A172 (cell line): ENCODE measurements around the gene SERBP1. TPM values are rescaled to one million over a fixed set of nuclear protein-coding genes. Genes with fewer than 3 reads are reported as not detected.
"Not testable (repeated sequence)": the region's sequence is repeated elsewhere in the genome, so short reads cannot be mapped to it uniquely, and the experiment has no call there.

Source experiments
- DNase-seq: peaks from one replicate; pipeline ENCODE4 v3.0.0-alpha.2; 2015; ENCODE audit warnings: low spot score
- total RNA-seq: library from RNA; depleted of rRNA; stranded (reverse); fragments of >200 nt; shearing (Covaris generic); gene quantifications from 2 replicates; pipeline ENCODE4 v1.2.3, GENCODE V29; 2014

SERBP1 gene
- total RNA-seq, 1 experiment from 2014 or later, result 369 TPM

DNA sequence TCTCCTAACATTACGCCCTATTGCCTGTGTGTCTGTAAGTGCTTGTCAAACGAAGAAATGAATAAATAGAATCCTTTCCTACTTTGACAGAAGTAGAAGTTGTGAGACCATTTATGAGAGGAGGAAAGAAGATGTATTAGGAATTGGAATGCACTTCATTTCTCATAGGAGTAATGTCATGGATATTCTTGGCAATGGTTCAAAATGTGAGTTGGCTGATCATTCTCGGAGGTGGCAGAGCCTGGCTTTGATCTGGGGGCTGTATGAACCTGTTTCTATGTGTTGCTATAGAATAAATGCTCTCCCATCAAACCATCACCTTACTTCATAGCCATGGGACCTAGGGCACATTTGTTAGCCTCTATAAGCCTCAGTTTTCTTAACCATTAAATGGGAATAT lies 10.1 kb upstream of the SERBP1 start:
- DNase-seq, result no peak

DNA sequence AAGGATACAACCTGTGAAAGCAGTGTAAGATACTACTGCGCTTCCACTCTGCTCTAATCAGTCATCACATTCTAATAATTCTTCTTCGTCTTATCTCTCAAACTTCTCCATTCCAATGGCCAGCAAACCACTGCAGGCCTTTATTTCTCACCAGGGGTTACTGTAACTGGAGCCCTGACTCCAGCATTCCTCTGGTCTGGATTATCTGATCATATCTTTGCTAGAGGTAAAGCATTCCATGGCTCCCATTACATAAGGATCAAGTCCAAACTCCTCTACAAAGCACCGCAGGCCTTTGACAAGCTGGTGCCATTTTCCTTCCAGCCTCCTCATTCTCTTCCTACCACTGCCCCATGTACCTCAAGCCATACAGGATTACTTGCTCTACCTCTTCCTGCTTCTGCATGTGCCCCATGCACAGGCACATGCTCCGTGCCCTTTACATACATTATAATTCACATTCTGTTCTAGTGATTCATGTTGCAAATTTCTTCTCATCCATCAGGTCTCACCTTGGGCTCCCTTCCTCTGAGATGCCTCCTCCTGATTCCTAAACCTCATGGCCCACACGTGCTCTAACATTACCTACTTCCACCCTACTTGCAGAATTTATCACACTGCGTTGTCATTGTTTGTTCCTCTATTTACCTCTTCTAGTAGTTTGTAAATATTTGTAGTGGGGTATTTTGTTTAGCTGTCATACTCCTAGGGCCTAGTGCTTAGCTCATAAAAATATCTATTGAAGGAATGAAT lies 9.3 kb upstream of the SERBP1 start:
- DNase-seq, result no peak

DNA sequence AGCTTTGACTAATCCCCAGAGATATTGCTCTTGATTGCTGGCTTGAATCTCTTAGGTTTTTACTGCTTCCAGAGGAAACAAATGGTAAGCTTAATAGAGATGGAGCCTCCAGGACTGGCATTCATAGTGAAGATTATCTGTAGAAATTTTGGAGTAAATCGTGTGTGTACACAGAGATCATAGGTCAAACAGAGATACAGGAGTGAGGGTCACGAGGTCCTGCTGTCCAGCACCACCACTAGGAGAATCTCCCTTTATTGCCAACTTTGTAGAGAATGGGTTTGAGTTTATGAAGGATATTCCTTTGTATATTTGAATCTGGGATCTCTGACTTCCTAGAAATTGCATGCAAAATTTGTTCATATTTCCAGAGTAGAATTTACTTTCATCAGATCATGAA lies 7.8 kb upstream of the SERBP1 start:
- DNase-seq, result no peak

DNA sequence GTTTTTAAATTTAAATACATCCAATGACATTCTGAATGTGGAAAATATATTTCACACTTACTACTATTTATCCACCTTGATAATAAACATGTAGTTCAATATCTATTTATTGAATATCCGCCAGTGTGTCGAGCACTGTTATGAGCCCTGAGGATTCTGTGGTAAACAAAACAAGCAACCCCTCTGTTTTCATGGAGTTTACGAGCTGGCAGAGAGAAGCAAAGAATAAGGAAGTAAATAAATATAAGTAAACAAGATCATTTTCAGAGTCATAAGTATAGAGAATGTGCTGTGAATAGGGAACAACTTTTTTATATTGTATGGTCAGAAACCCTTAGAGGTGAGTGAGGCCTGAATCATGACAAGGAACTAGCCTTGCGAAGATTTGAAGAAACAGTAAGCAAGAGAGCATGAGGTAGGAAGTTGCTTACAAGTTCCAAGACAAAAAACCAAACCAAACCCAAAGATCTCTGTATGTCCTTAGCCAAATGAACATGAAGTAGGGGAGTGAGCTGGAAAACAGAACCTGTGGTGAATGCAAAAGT lies 6.4 kb upstream of the SERBP1 start:
- DNase-seq, result no peak

GRCh38 chr1:67434491-67434890 lies 4.3 kb upstream of the SERBP1 start:
- DNase-seq, result no peak

DNA sequence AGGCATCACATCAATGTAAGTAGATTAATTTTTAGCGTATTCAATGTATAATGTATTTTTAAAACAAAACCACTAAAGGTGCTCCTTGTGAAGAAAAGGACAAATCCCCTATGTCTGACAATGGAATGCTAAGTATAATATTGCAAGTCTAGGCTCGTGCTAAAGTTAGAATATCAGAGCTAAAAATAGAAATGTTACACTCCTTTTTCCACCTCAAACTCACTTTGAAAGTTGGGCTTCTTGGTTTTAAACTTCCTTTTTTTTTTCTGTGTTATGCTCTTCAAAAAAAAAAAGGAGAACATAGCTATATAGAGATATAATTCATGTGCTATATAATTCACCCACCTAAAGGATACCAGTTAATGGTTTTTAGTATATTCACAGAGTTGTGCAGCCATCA lies 3.6 kb upstream of the SERBP1 start:
- DNase-seq, result no peak

DNA sequence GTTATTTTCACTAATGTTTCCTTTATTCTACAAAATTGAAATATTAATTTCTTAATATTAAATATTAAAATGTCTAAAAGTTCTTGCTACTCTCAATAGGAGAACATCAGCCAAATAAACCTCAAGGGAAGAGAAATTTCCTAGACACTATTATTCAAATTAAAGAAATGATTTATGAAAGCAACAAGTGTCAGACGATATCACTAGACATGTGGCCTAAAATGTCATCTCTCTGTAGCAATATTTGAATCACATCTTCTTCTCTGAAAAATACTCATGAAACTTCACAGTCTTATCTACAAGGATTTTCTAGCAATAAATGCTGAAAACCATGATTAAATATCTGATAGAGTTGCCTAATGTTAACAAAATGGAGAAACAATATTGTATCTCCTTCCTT lies 2.5 kb upstream of the SERBP1 start:
- DNase-seq, result no peak

DNA sequence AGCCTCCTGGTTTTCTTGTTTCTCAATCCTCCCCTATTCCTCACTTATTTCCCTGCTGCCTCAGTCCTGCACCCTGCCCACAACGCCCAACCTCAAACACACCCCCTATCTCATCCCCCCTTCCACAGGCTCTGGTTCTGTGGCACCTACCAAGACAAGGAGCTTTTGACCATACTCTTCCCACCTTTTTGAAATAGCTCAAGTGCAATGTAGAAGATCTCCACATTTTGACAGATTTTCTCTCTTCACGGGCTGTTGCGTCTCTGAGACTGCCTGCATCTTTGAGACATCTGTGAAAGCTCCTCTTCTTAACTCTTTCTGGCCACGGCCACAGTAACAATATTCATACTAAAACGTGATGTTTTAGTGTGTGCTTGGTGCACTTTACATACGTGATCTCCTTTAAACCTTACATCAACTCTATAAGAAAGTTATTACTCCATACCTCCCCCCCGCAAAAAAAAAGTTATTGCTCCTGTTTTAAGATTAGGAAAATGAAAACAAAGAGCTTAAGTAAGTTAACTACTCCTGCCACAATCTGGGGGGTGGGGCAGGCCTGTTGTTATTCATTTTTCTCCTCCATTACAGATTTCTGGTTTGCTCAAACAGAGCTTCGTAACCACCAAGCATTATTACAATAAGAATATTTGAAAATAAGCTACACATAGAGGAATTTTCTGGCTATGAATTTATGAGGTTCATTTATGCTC lies 1.8 kb upstream of the SERBP1 start:
- DNase-seq, result no peak

DNA sequence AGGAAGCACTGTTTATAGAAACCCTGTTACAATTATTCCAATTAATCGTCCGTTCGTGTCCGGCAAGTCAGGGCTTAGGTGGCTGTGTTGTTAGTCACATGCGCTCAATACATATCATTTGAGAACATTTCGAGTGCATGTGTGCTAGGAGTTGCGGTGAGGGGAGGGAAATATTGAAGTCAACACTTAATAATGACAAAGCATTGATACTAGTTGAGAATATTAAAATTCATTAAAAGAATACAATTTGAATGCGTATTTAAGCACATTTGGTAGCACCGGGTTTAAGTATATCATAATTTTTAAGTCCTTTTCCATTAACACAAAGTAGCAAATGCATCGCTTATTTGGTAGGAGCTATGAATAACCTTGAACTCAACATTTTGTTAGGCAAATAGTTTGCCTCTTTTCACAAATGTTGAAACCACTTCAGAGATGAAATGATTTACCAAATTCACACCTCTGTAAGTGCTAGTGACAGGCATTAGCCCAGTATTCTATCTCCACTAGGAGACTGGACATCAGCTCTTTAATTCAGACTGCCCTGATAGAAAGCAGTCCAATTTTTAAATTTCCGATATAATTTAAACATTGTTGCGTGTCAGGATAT lies 1.1 kb upstream of the SERBP1 start:
- DNase-seq, result no peak

DNA sequence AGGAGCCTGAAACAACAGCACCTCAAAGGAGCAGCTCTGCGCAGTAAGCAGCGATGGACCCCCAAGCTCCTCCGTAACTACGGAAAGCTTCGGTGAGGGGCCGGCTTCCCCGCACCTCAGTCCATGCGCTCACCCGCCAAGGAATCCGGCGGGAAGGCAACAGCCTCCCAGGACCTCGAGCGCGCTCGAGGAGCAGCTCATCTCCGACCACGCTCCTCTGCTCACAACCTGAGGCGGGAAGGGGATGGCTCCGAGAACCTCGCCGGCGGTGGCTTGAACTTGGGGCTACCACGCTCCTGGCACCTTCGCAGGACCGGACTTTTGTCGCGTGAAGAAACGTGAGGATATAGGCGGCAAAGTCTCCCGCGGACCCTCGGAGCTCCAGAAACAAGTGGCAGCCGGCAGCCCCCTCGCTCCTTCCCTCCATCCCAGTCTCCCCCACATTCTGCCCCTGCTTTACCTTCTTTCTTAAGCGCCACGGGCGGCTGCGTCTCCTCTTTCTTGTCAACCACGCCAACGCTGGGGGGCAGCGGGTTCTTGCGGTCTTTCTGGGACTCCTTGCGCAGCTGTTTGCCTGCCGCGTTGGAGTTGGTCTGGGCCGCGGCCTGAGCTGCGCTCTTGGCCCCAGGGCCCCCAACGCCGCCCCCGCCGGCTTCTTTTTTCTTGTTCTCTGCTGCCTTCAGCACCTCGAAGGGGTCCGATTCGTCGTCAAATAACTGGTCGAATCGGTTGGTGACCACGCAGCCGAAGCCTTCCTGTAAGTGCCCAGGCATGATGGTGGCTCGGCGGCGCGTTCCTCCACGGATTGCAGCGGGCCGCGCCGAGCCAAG lies 459 bp downstream of the SERBP1 start:
- DNase-seq, result peak; percentile 2

DNA sequence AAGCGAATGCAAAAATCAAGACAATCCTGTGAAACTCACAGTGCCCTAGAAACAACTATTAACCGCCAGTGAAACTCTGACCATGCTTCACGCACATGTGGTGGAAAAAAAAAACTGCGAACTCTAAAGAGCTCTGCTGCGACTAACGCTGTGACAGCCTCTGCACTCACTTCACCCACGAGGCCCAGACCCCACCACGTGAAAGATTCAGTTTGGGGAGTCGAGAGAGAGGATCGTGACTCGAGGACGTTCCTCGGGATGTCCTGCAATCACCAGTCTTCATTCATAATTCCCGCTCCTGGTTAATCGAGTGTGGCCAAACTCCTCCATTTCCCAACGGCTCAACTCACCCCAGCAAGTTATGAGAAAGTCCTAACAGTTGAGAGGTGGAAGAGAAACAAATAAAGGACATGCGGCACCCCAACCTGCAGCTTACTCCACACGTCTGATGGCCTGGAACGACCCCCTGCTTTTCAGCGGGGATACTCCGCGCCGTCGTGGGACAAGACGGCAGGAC lies 1.1 kb downstream of the SERBP1 start:
- peak; percentile 5 for DNase-seq

DNA sequence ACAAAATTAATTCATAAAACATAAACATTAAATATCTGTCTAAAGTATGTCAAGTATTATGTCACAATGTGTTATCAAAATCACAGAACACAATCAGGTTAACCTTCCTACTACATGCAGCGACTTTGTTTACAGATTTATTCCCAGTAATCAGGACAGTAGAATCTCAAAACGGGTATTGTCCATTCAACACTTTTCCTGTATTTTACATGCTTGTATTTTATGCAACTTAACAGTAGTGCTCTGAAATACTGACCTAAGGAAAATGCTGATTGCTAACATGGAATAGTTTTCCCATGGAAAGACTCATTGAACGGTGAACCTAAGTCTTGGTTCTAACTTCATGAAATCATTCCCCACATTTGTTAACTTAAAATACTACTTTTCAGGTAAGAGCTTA lies 2.3 kb downstream of the SERBP1 start:
- no peak for DNase-seq

- DNase-seq, result no peak
These were observed 2.7 kb downstream of the SERBP1 start for GRCh38 chr1:67427465-67427864.

DNA sequence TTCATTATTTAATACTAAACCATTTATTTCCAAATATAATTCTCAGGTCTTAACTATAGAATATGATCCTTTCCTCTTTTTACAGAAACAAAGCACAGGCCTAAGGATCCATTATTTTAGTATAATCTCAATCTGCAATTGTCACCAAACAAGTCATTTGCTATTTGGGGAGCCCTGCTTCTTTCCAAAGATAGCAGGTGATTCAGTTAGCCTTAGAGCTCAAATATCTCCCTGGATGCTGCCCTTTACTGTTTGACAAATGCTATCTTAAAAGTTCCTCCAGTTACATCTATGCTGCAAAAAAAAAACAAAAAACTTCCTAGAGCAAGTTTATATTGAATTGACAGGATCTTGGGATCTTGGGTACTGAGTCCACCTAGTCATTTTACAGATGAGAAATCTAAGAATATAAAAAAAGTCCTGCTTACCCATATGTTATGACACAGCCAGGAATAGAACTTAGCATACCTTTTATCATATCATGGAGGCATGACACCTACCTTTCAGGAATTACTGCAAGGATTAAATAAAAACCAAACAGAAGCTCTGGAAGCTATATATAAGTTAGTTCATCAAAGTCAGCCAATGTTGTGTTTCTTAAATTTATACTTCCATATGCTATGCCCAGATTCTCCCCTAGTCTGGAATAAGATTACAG lies 9.2 kb downstream of the SERBP1 start:
- DNase-seq, result no peak

GRCh38 chr1:67418839-67419586 lies 11.2 kb downstream of the SERBP1 start:
- DNase-seq, result no peak

- DNase-seq, result not testable (repeated sequence)
These were observed 12.5 kb downstream of the SERBP1 start for GRCh38 chr1:67417733-67418132.

GRCh38 chr1:67415041-67415440 lies 15.2 kb downstream of the SERBP1 start:
- no peak for DNase-seq

- DNase-seq, result no peak
These were observed 15.6 kb downstream of the SERBP1 start for GRCh38 chr1:67414574-67414973.

DNA sequence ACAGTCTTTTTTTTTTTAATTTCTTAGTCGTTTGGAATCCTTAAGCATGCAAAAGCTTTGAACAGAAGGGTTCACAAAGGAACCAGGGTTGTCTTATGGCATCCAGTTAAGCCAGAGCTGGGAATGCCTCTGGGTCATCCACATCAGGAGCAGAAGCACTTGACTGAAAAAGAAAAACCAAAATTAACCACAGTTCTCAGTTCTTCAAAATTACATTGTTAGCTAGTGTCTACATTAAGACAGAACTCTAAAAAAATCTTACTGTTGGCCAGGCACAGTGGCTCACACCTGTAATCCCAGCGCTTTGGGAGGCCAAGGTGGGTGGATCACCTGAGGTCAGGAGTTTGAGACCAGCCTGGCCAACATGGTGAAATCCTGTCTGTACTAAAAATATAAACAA lies 17.1 kb downstream of the SERBP1 start:
- DNase-seq, result not testable (repeated sequence)

DNA sequence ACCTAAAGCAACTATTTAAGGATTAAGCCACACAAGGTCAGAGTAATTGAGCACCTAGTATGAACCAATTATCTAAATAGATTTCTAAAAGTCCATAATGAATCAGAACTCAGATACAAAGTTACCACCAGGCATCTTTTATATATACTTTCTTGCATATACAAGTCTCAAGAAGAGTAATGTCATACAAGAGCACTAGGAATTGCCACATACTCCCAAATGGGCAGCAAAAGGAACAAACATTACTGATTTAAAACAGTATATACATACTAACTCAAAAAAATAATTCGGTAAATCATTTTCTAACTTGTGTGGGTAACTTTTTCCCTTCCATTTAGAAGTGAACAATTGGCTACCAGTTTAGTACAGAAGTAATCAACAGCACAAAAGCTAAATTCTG lies 22.1 kb downstream of the SERBP1 start:
- DNase-seq, result no peak
